GM23338 (cell line): ENCODE results near the gene LOXL4. TPM values are rescaled to one million over a fixed set of nuclear protein-coding genes. Genes with fewer than 3 reads are reported as not detected.

Experiments
- ATAC-seq: fragments of 200-7000 bp; cut with Tn5 transposase; 3 replicates; pipeline ENCODE4 v1.9.1; 2020
- DNase-seq: peaks from one replicate; pipeline ENCODE4 v3.0.0-alpha.2; 2015; ENCODE audit warnings: low spot score
- H2AFZ ChIP-seq: fragments of 200-600 bp; sonication (generic); 2 replicates; pipeline ENCODE4 v1.8.0; 2016; ENCODE audit warnings: antibody characterized with exemption, mild to moderate bottlenecking, moderate library complexity
- H3F3A ChIP-seq: fragments of 200-600 bp; sonication (generic); replicated peaks from 2 replicates; pipeline ENCODE4 v1.8.0; 2017; ENCODE audit warnings: antibody characterized with exemption, mixed run types, low read depth
- H3K27ac ChIP-seq: fragments of 200-600 bp; sonication (generic); 2 replicates; pipeline ENCODE4 v1.6.1; 2016; ENCODE audit warnings: low read depth
- H3K27me3 ChIP-seq: fragments of 200-600 bp; sonication (generic); 2 replicates; pipeline ENCODE4 v1.8.0; 2016; ENCODE audit warnings: mild to moderate bottlenecking, mixed run types, moderate library complexity; ENCODE audit not compliant: insufficient read depth
- H3K36me3 ChIP-seq: fragments of 200-600 bp; sonication (generic); 2 replicates; pipeline ENCODE4 v1.8.0; 2016; ENCODE audit warnings: mild to moderate bottlenecking; ENCODE audit not compliant: insufficient read depth
- H3K4me1 ChIP-seq: fragments of 200-600 bp; sonication (generic); 2 replicates; pipeline ENCODE4 v1.8.0; 2016; ENCODE audit warnings: mild to moderate bottlenecking, moderate library complexity; ENCODE audit not compliant: insufficient read depth
- H3K4me2 ChIP-seq: fragments of 200-600 bp; sonication (generic); 2 replicates; pipeline ENCODE4 v1.7.1; 2017; ENCODE audit warnings: mixed run types
- H3K4me3 ChIP-seq: fragments of 200-600 bp; sonication (generic); 2 replicates; pipeline ENCODE4 v1.6.1; 2016; ENCODE audit warnings: mixed run types
- H3K79me2 ChIP-seq: fragments of 200-600 bp; sonication (generic); replicated peaks from 2 replicates; pipeline ENCODE4 v1.8.0; 2017; ENCODE audit warnings: mild to moderate bottlenecking; ENCODE audit not compliant: insufficient read depth
- H3K9me2 ChIP-seq: fragments of 200-600 bp; sonication (generic); 2 replicates; pipeline ENCODE4 v1.8.0; 2017; ENCODE audit not compliant: insufficient read depth
- H4K20me1 ChIP-seq: fragments of 200-600 bp; sonication (generic); replicated peaks from 2 replicates; pipeline ENCODE4 v1.8.0; 2017; ENCODE audit warnings: mild to moderate bottlenecking; ENCODE audit not compliant: insufficient read depth
- H3K27ac Mint-ChIP-seq: 2 replicates; pipeline ENCODE4 v1.8.0; 2020; ENCODE audit warnings: inconsistent platforms, mild to moderate bottlenecking, moderate library complexity, mixed read lengths
- H3K27me3 Mint-ChIP-seq: 3 replicates; pipeline ENCODE4 v1.8.0; 2022; ENCODE audit warnings: low read depth, mild to moderate bottlenecking, moderate library complexity, mixed read lengths, inconsistent platforms; ENCODE audit not compliant: insufficient read depth, poor library complexity
- H3K36me3 Mint-ChIP-seq: 3 replicates; pipeline ENCODE4 v1.8.0; 2021; ENCODE audit warnings: low read depth, mild to moderate bottlenecking, inconsistent platforms, moderate library complexity, mixed read lengths
- H3K4me1 Mint-ChIP-seq: 3 replicates; pipeline ENCODE4 v1.8.0; 2020; ENCODE audit warnings: mild to moderate bottlenecking, inconsistent platforms, mixed read lengths
- H3K4me3 Mint-ChIP-seq: 3 replicates; pipeline ENCODE4 v1.8.0; 2021; ENCODE audit warnings: moderate library complexity, mild to moderate bottlenecking, inconsistent platforms, mixed read lengths
- H3K9me3 Mint-ChIP-seq: 3 replicates; pipeline ENCODE4 v1.8.0; 2020; ENCODE audit warnings: moderate library complexity, mild to moderate bottlenecking, inconsistent platforms, mixed read lengths
- EZH2 ChIP-seq: fragments of 200-600 bp; sonication (generic); IDR thresholded peaks from one replicate; pipeline ENCODE4 v1.8.0; 2017; ENCODE audit warnings: antibody characterized with exemption, mild to moderate bottlenecking, low read depth; ENCODE audit not compliant: unreplicated experiment
- JUNB ChIP-seq: IDR thresholded peaks from one replicate; pipeline ENCODE4 v1.6.1; 2016; ENCODE audit warnings: antibody characterized with exemption; ENCODE audit not compliant: unreplicated experiment
- NANOG ChIP-seq: IDR thresholded peaks from 2 replicates; pipeline ENCODE4 v1.6.1; 2016; ENCODE audit warnings: antibody characterized with exemption, borderline replicate concordance
- POLR2AphosphoS5 ChIP-seq: IDR thresholded peaks from 2 replicates; pipeline ENCODE4 v1.6.1; 2016; ENCODE audit warnings: antibody characterized with exemption, low read depth
- STAT1 ChIP-seq: IDR thresholded peaks from one replicate; pipeline ENCODE4 v1.6.1; 2016; ENCODE audit warnings: antibody characterized with exemption; ENCODE audit not compliant: unreplicated experiment
- ZNF114 ChIP-seq: fragments of 250-450 bp; sonication (Bioruptor Pico); IDR thresholded peaks from 2 replicates; pipeline ENCODE4 v1.5.0; 2020; ENCODE audit warnings: mild to moderate bottlenecking, moderate library complexity
- polyA plus RNA-seq: library from polyadenylated mRNA; unstranded; fragments of >200 nt; fragmentation: Nextera tagmentation; extraction: Ambion mirVana; gene quantifications from 2 replicates; pipeline ENCODE4 v1.2.1, GENCODE V29; 2016
- total RNA-seq: library from RNA; depleted of rRNA; stranded (reverse); fragments of >200 nt; shearing (Covaris generic); gene quantifications from 2 replicates; pipeline ENCODE4 v1.2.3, GENCODE V29; 2014
- TF ChIP-seq, protein P1 (sequence below): fragments of 250-450 bp; sonication (Bioruptor Pico); IDR thresholded peaks from 2 replicates; pipeline ENCODE4 v1.5.0; 2020; ENCODE audit warnings: mild to moderate bottlenecking, moderate library complexity
- TF ChIP-seq, protein P2 (sequence below): IDR thresholded peaks from one replicate; pipeline ENCODE4 v1.6.1; 2018; ENCODE audit warnings: antibody characterized with exemption; ENCODE audit not compliant: unreplicated experiment
- TF ChIP-seq, protein P3 (sequence below): IDR thresholded peaks from 2 replicates; pipeline ENCODE4 v1.6.1; 2016; ENCODE audit warnings: antibody characterized with exemption
- TF ChIP-seq, protein P4 (sequence below), 2 experiments: fragments of 200-600 bp in 1 of 2; sonication (generic) in 1 of 2; conservative IDR thresholded peaks; 2 replicates each; pipeline versions ENCODE4 v1.5.1 to v1.6.1; 2016 to 2017; ENCODE audit warnings: antibody characterized with exemption in 2 of 2, low read depth in 2 of 2, mild to moderate bottlenecking in 2 of 2, moderate library complexity in 1 of 2

LOXL4 gene
- total and polyA plus RNA-seq, 2 experiments from 2014 or later = 0.21 to 0.38 TPM

DNA sequence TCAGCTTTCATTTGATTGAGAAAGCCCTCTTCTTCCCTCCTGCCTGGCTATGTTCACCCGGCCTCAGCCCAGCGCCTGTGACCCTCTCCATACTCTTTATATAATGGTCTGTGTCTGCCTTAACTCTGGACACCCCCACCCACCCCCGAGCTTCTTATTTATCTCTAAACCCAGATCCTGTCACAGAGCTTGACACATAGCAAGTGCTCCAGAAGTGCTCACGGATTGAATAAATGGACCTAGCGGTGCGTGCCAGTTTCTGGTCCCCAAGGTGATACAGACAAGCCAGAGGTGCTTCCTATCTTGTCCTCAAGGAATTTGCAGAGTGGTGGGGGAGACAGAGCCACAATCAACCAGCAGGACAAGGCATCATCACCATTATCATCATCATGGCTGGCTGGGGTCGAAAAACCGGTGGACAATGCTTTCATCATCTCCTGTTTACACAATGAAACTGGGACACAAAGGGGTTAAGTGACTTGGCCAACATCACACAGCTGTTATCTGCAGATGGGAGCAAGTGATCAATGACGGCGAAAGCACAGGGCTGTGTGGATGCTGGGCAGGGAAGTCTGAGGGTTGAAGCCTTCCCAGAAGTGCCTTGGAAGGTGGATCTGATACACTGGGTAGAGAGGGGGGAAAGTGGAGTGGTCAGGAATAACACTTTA, 2.2 kb upstream of the LOXL4 start:
- ATAC-seq = no peak
- Histone ChIP-seq H4K20me1 (no peaks in the 10 kb centered on the region), H3K27me3 (peaks cover 11% of the 10 kb centered on the region; the same call in 1 of the 2 replicates), H3K36me3 (no peaks in the 10 kb centered on the region), H2AFZ (no peak overlapping the region), H3K4me2 (no peak overlapping the region; the same call in 1 of the 2 replicates), H3K27ac (no peak overlapping the region), H3K9me2 (peaks cover 8% of the 10 kb centered on the region; the same call in 1 of the 2 replicates), H3F3A (no peaks in the 10 kb centered on the region), H3K4me3 (no peak overlapping the region), H3K79me2 (no peaks in the 10 kb centered on the region), H3K4me1 (peaks cover 10% of the 10 kb centered on the region)
- Mint-ChIP-seq H3K27ac (no peak overlapping the region), H3K9me3 (no peaks in the 10 kb centered on the region), H3K4me3 (no peak overlapping the region), H3K4me1 (peaks cover 40% of the 10 kb centered on the region), H3K36me3 (no peaks in the 10 kb centered on the region), H3K27me3 (peaks cover 15% of the 10 kb centered on the region)
- TF ChIP-seq, protein P1, sequence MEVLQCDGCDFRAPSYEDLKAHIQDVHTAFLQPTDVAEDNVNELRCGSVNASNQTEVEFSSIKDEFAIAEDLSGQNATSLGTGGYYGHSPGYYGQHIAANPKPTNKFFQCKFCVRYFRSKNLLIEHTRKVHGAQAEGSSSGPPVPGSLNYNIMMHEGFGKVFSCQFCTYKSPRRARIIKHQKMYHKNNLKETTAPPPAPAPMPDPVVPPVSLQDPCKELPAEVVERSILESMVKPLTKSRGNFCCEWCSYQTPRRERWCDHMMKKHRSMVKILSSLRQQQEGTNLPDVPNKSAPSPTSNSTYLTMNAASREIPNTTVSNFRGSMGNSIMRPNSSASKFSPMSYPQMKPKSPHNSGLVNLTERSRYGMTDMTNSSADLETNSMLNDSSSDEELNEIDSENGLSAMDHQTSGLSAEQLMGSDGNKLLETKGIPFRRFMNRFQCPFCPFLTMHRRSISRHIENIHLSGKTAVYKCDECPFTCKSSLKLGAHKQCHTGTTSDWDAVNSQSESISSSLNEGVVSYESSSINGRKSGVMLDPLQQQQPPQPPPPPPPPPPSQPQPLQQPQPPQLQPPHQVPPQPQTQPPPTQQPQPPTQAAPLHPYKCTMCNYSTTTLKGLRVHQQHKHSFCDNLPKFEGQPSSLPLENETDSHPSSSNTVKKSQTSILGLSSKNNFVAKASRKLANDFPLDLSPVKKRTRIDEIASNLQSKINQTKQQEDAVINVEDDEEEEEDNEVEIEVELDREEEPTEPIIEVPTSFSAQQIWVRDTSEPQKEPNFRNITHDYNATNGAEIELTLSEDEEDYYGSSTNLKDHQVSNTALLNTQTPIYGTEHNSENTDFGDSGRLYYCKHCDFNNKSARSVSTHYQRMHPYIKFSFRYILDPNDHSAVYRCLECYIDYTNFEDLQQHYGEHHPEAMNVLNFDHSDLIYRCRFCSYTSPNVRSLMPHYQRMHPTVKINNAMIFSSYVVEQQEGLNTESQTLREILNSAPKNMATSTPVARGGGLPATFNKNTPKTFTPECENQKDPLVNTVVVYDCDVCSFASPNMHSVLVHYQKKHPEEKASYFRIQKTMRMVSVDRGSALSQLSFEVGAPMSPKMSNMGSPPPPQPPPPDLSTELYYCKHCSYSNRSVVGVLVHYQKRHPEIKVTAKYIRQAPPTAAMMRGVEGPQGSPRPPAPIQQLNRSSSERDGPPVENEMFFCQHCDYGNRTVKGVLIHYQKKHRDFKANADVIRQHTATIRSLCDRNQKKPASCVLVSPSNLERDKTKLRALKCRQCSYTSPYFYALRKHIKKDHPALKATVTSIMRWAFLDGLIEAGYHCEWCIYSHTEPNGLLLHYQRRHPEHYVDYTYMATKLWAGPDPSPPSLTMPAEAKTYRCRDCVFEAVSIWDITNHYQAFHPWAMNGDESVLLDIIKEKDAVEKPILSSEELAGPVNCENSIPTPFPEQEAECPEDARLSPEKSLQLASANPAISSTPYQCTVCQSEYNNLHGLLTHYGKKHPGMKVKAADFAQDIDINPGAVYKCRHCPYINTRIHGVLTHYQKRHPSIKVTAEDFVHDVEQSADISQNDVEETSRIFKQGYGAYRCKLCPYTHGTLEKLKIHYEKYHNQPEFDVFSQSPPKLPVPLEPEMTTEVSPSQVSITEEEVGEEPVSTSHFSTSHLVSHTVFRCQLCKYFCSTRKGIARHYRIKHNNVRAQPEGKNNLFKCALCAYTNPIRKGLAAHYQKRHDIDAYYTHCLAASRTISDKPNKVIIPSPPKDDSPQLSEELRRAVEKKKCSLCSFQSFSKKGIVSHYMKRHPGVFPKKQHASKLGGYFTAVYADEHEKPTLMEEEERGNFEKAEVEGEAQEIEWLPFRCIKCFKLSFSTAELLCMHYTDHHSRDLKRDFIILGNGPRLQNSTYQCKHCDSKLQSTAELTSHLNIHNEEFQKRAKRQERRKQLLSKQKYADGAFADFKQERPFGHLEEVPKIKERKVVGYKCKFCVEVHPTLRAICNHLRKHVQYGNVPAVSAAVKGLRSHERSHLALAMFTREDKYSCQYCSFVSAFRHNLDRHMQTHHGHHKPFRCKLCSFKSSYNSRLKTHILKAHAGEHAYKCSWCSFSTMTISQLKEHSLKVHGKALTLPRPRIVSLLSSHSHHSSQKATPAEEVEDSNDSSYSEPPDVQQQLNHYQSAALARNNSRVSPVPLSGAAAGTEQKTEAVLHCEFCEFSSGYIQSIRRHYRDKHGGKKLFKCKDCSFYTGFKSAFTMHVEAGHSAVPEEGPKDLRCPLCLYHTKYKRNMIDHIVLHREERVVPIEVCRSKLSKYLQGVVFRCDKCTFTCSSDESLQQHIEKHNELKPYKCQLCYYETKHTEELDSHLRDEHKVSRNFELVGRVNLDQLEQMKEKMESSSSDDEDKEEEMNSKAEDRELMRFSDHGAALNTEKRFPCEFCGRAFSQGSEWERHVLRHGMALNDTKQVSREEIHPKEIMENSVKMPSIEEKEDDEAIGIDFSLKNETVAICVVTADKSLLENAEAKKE (CRISPR knock-in tag) = no peak
- TF ChIP-seq STAT1 (no peak), NANOG (no peak), POLR2AphosphoS5 (no peak), JUNB (no peak), EZH2 (no peak), ZNF114 (no peak)
- TF ChIP-seq, protein P2, sequence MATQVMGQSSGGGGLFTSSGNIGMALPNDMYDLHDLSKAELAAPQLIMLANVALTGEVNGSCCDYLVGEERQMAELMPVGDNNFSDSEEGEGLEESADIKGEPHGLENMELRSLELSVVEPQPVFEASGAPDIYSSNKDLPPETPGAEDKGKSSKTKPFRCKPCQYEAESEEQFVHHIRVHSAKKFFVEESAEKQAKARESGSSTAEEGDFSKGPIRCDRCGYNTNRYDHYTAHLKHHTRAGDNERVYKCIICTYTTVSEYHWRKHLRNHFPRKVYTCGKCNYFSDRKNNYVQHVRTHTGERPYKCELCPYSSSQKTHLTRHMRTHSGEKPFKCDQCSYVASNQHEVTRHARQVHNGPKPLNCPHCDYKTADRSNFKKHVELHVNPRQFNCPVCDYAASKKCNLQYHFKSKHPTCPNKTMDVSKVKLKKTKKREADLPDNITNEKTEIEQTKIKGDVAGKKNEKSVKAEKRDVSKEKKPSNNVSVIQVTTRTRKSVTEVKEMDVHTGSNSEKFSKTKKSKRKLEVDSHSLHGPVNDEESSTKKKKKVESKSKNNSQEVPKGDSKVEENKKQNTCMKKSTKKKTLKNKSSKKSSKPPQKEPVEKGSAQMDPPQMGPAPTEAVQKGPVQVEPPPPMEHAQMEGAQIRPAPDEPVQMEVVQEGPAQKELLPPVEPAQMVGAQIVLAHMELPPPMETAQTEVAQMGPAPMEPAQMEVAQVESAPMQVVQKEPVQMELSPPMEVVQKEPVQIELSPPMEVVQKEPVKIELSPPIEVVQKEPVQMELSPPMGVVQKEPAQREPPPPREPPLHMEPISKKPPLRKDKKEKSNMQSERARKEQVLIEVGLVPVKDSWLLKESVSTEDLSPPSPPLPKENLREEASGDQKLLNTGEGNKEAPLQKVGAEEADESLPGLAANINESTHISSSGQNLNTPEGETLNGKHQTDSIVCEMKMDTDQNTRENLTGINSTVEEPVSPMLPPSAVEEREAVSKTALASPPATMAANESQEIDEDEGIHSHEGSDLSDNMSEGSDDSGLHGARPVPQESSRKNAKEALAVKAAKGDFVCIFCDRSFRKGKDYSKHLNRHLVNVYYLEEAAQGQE = no peak
- TF ChIP-seq, protein P3, sequence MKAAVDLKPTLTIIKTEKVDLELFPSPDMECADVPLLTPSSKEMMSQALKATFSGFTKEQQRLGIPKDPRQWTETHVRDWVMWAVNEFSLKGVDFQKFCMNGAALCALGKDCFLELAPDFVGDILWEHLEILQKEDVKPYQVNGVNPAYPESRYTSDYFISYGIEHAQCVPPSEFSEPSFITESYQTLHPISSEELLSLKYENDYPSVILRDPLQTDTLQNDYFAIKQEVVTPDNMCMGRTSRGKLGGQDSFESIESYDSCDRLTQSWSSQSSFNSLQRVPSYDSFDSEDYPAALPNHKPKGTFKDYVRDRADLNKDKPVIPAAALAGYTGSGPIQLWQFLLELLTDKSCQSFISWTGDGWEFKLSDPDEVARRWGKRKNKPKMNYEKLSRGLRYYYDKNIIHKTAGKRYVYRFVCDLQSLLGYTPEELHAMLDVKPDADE = no peak
- TF ChIP-seq, protein P4, sequence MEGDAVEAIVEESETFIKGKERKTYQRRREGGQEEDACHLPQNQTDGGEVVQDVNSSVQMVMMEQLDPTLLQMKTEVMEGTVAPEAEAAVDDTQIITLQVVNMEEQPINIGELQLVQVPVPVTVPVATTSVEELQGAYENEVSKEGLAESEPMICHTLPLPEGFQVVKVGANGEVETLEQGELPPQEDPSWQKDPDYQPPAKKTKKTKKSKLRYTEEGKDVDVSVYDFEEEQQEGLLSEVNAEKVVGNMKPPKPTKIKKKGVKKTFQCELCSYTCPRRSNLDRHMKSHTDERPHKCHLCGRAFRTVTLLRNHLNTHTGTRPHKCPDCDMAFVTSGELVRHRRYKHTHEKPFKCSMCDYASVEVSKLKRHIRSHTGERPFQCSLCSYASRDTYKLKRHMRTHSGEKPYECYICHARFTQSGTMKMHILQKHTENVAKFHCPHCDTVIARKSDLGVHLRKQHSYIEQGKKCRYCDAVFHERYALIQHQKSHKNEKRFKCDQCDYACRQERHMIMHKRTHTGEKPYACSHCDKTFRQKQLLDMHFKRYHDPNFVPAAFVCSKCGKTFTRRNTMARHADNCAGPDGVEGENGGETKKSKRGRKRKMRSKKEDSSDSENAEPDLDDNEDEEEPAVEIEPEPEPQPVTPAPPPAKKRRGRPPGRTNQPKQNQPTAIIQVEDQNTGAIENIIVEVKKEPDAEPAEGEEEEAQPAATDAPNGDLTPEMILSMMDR (conservative IDR thresholded peaks at IDR 0.05; ENCODE audit: low read depth in 2 of 2) = no peak
- no peak for DNase-seq
